Germinal center (tissue), 1 donor: Measurements from ENCODE around the gene FOXP1.
A peak's percentile ranks its signal among the peaks of the same experiment; 100 is the strongest.

Experiments used
- DNase-seq: peaks from one replicate; pipeline ENCODE4 v3.0.0; 2012; ENCODE audit warnings: mixed read lengths, low spot score

FOXP1 gene

DNA sequence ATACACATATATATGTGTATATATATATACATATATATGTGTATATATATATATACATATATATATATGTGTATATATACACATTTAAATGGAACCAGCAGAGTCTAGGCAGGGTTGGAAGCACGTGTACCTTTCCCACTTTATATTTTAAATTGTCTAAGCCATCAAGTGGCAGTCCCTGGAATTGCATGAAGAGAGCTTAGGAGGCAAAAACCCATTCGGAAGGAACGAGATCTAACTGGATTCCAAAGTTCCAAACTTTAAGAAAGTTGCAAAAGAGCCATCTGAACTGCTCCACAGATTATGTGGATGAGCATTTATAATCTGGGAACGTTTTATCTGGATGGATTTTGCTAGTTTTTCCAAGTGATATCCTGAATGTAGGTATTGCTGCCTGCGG lies 186.5 kb downstream of the FOXP1 start:
- DNase-seq: no peak

DNA sequence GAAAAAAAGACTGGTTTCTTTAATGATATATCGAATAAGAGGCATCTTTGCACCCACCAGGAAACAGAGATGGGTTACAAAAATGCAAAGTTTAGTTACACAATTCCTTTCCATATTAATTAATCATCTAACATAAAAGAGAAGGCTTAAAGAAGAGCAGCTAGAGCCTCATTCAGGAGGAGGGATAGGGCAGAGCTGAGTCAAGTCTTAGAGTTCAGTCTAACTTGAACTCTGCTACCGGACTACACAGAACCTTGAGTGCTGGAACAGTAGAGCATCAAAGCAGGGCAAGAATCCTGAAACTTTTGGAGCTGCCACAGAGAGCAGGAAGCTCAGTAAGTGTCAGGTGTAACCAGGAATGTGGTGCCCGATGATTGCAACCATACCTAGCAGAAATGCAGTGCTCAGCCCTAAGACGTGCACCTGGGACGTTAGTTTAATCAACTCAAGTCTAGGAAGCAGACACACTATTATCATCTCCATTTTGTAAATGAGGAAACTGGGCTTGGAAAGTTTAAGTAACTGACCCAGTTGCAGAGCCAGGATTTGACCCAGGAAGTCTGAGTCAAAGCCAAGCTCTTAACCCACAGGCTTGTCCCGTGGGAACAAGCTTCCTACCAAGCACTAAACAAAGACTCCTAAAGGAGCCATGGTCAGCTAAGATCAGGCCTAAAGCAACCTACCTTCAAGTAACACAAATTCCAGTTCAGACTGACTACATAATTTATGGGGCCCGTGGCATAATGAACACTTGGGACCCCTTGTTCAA lies 187.4 kb downstream of the FOXP1 start:
- no peak for DNase-seq

DNA sequence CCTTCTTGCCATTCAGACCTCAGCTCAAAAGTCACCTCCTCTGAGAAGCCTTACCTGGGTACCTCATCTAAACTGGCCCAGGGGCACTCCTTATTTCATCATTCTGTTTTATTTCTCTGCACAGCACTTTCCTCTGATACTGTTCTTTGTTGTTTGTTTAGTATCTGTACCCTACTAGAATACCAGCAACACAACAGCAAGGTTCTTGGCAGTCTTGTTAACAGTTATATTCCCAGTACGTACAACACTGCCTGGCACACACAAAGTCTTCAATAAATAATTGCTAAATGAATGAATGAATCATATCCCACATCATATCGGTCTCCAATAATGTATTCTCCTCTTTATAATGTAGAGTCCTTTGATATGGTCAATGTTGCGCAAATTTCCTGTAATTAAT lies 188.1 kb downstream of the FOXP1 start:
- DNase-seq: no peak

DNA sequence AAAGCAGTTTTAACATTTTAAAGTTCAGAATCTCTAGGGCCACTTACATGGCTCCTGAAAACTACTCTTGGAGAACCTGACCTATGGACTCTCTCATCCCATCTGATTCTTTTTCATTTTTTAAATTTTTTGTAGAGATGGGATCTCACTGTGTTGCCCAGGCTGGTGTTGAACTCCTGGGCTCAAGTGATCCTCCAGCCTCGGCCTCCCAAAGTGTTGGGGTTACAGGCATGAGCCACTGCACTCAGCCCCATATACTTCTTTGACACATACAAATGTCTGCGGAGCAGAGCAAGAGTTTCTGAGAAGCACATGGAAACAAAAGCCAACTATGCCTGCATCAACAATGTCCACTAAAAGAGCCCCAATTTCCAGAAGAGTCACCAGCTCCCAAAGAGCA lies 189.8 kb downstream of the FOXP1 start:
- no peak for DNase-seq

DNA sequence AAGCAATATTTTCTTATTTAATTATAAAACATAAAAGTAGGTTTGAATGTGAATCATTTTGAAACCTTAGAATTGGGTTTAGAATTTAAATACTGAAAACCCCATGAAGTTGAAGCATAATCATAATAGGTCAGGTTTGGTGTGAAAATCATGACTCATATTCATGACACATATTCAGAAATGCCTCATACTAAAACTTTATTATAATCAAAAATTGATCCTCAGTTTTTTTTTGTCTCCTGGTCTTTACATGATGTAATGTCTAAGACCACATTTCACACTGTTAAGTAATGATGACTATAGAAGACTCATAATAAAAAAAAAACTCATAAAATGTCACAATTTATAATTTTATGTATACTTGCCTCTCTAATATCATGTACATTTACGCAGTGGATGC lies 190.4 kb downstream of the FOXP1 start:
- no peak for DNase-seq

DNA sequence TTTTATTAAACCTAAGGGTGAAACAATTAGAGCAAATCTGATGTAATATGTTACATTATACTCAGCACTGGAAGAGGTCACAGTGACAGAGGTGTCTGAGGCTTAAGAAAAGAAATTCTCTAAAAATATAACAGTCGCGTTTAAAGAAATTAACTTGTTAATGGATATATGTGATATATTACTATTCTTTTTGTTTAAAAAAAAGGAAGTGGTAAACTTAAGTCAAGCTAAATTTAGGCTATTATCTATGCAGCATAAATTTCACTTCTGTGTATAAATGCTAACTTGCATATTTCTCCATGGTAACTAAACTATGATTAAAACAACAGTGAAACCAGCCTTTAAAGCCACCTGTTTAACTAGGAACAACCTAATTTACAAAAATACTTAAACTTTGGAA lies 191.3 kb downstream of the FOXP1 start:
- peak; percentile 67 for DNase-seq

DNA sequence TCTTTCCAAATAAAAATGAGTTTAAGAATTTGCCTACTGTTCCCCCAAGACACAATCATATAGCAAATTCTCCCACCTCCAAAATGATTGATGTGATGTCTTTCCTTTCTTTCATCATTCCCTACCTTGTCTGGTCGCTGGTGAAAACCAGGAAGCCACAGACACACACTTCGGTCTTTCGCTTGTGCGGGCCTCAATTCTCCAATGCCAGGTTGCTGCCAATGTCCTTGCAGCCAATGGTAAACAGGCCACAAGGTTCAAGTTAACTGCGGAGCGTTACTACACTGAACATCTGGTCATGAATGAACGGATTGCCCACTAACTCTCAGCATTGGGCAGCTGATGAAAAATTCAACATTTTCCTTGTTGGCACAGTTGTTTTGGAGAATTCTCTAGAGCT lies 192.2 kb downstream of the FOXP1 start:
- DNase-seq: no peak

DNA sequence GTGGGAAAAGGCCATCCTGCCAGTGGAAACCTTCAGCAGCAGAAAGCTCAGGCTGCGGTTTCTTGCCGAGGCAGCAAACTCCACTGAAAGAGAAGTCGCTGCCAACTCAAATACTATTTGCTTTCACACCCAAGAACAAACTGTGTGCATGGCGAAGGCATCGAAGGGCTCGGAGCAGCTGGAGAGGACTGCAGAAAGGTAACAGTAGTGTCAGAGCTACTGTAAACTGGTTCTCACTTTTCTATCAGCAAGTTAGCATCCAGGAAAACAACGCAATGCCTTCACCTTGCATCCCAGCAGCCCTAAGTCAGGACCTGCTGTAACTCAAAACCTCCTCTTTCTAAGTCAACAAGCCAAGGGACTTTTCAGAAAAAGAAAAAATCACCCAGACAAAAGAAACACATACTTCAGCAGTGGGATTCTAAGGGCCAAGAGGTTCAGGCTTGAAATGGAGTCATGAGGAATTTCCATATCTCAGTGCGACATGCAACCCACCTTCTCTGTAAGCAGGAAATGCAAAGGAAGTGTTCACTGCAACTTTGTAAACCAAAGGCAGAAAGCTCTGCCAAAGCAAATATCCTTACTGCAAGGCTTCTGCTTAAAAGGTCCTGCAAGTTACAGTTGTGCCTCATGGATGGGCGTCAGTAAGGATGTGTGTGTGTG lies 193.5 kb downstream of the FOXP1 start:
- DNase-seq: no peak

DNA sequence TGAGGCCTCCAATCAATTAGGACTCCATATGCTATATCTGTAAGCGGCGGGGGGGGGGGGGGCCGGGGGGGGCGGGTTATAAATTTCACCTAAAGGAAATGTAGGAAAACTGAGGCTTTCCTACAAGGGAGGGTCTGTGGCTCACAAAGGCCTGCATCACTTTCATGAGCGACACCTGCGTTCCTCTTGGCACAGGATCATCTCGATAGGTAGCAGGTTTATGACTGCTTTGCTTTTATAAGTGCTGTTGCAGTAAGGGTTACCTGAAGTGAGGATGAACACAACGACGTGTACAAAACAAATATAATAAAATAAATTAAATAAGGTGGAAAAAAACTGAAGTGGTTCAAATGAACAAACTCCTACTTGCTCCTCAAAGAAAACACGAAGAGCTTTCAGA lies 194.3 kb downstream of the FOXP1 start:
- DNase-seq: no peak

DNA sequence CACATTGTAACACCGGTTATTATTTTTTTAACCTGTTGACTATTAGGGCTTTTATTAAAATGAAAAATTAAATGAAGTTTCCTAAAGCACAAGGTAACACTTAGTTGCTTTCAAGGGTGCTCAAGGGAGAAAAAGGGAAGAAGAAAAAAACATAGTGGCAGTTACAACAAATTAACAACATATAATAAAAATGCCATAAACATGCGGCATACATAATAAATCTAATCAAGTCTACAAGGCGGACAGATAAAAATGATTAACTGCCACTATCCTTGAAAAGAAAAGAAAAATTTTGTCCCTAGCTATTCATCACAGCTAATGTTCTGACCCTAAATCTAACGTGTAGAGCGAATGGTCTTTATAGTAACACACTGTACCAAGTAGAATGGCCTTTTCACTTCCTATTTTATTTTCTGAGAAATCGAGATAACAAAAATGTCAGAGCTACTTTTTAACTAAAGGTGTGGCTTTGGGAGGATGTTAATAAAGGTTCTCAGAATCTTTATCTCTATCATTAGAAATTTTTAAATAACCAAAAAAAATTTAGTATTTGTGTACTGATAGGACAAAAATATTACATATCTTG lies 194.9 kb downstream of the FOXP1 start:
- no peak for DNase-seq

DNA sequence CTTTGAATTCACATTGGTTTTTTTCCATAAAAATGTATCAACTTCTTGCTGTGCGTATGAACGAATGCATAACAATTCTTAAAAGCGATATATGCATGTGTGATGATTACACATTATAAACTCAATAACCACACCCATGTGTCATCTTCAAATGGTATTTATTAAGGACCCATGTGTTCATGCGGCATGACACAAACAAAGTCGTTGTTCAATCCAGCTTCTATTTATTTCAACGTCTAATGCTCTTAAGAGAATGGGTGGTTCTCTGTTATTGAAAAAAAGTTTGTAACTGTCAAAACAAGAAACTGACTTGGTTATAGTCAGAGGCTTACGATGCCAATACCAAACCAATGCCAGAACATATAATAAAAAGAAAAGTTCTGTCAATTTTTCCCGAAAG lies 195.9 kb downstream of the FOXP1 start:
- no peak for DNase-seq

DNA sequence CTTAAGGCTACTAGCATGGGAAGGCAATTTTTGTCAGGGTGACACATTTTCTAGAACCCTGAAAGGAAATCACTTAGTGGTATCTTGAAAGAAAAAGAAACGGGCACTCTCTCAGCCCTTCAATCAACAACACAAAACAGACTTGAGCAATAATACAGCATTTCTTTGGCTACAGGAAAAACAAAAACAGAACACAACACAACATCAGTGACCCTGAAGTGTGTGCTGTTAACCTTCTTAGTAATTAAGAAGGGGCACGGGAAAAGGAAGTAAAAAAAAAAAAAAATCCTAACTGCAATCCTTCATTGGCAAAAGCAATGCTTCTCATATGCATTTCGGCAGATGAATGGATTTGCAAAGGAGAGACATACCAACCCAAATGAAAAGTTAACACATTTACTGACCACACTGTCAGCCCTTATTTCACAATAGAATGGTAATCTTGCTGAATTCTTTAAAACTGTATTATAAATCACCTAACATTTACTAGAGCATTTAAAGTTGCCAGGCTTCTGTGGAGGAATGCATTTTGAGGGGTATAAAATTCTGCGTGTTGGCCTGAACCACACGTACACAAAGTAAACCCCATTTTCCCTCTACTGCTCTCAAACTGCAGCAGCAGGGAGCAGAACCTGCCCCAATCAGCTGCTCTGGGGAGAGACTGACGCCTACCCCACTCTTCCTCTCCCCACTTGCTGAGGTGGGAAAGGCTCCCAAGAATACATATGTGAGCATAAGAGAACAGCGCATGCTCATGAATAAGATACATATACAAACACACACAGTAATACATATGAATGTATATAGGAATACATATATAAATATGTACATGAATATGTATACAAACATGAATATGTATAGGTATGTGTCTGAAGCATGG lies 198.5 kb downstream of the FOXP1 start:
- no peak for DNase-seq

DNA sequence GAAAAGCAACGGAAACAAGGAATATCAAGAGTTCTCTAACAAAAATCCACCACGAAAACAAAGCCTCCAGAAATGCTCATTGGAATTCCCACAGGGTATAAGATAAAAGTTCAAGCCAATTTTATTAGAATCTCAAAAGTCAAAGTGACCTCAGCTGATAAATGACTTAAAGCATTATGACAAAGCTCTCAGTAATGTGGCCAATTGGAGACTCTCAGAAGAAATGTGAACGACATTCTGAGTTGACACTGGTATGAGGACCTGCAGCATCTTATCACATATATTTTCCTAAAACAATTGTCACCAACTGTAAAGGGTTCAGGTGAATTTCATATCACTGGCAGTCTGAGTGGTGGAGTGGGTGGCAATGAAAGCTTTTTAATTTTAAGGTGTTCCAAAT lies 199.1 kb downstream of the FOXP1 start:
- DNase-seq: no peak

DNA sequence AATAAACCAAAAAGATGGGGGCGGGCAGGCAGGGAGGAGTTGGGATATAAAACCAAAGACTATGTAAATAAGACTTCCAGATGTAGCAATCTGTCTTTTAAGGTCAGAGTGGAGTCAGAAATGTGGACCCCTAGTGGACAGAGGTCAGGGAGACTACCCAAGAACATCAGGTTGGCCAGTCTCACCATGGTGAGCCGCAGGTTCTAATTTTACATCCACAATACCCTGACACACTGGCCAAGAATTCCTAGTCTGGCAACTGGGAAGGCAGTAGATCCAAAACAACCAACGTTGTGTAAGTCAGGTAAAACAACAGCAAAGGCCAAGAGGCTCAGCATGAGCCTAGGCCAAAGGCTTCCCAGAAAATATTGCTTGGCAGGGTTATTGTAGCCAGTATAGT lies 203.4 kb downstream of the FOXP1 start:
- DNase-seq: no peak

DNA sequence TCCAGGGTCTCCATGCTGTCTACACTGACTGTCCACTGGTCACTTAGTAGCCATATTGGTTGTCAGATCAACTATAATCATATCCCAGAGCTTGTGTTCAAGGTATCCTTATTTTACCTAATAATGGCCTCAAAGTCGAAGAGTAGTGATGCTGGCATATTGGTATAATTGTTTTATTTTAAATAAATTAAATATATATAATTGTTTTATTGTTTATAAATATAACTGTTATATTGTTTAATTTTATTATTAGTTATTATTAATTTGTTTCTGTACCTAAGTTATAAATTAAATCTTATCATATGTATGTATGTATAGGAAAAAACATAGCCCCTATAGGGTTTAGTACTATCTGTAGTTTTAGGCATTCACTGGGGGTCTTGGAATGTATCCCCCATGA lies 205.0 kb downstream of the FOXP1 start:
- DNase-seq: no peak

DNA sequence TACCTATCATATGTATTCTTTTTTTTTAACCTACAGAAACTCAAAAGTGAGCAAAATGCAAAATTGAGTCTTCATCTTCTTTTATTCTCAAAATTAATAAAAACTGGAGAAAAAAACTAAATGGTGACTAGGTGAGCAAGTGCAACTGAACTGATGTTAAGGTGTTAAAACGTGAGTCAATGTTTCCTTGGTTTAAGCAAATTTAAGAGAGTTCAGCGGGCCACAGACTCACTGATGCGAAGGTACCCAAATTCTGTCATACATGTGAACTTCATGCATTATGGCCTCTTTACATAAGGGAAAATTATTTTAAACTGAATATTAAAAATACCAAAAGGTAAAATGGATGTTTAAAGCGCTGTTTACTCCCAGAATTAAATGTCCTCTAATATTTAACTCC lies 206.6 kb downstream of the FOXP1 start:
- DNase-seq: peak; percentile 55

DNA sequence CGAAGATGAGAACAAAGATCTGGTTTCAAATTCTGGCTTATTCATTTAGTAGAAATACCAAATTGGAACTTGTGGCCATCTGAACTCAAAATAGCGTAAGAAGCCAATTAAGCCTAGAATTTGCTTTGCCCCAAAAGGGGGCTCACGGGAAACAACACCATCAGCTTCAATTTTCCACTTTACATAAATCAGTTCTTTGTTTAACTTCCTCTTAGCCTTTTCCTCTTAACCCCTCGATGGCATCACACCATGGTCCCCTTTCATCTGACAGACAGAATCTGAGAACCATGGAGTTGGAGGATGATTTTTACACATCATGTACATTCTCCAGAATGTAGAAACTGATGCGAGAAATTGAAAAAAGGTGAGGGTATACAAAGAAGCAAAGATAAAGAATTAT lies 207.0 kb downstream of the FOXP1 start:
- DNase-seq: no peak

DNA sequence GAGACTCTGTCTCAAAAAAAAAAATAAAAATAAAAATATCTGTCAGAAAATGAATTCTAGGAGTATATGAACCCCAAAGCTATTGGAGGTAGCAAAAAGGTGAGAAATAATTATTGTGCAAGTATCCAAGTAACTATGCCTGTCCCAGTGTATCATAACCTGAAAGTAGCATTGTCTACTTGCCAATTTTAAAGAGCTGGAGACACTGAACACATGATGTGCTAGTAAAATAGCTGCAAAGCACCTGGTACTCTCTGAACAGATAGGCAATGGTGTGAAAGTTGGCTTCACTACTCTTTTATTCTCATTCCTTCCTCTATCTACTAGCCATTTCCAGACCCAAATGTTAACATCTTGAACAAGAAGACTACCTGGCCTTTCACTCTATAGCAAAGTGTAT lies 208.9 kb downstream of the FOXP1 start:
- no peak for DNase-seq

DNA sequence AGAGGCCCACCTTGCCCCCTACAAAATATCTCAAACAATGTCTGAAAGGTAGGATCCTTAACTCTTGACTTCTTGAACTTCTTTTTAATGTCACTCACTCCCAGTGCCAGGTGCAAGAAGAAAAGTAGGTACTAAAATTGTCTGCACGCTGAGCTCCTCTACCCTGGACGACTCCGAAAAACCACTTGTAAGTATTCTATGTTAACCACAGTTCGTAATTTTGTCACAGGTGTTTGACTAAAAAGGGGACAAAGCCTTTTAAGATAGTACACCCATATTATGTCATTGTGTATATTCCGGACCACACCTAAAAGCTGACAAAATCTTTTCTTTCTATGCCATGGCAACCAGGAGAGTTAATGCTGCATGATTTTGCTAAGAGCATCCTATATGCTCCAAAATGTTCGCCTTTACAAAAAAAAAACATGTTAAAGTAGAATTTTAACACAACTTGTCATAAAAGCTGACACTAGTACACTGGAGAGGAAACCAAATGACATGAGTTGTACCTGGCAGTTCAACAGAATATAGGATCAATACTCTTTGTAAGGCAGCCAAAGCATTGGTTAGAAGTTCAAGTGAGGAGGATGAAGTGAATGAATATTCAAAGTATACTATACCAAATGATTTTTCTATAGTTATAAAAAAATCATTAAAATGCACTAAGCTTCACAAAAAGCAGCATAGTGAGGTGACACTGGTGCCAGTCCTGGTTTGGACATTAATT lies 210.5 kb downstream of the FOXP1 start:
- DNase-seq: no peak

DNA sequence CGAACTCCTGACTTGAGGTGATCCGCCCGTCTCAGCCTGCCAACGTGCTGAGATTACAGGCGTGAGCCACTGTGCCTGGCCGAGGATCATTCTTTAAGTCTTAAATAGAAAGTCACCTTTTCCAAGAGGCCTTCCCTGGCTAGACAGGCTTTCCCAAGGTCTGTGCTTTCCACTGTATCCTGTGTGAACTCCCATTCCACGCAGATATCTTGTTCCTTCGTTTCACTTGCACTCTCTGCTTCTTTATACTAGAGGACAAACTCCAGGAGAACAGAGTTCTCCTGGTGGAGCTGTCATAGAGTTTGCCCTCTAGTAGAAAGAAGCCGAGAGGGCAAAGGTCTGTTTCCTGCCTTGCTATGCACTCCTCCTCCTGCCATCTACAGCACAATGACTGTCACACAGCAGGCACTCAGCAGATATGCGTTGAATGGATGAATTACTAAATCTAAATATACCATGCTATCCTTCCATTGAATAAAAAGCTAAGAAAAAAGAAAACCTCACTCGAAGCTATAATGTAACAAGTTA lies 211.2 kb downstream of the FOXP1 start:
- DNase-seq: no peak

DNA sequence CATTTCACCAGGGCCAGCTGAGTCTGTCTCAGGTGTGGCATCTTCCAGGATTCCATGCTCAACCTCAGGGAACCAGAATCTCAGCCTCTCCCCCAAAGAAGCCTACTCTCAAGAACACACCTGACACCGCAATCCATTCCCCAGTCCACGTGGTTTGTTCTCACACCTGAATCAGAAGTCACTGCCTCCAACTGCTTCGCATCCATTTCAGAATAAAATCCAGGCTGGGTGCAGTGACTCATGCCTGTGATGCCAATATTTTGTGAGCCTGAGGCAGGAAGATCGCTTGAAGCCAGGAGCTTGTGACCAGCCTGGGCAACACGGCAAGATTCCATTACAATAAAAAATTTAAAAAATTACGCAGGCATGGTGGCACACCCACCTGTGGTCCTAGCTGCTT lies 212.2 kb downstream of the FOXP1 start:
- no peak for DNase-seq

DNA sequence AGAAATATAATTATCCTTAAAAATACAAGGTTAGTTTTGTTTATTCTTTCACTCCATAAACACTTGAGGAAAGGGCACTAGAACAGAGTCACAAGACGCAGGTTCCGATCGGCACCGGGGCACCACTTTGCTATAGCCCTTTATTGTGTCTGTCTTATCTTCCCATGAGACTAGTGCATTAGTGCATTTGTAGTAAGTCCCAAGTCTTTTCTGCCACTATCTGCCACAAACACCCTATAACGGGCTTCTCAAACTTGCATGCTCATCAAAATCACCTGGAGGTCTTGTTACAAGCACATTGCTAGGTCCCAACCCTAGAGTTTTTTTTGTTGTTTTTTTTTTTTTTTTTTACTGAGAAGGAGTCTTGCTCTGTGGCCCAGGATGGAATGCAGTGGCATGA lies 213.1 kb downstream of the FOXP1 start:
- DNase-seq: no peak
